GM21576 (cell line): ENCODE data around the gene COL8A2.

Experiments
- ATAC-seq: cut with Tn5 transposase; IDR thresholded peaks from one replicate; pipeline ENCODE4 v1.9.1; 2021; ENCODE audit warnings: mild to moderate bottlenecking, moderate library complexity; ENCODE audit not compliant: unreplicated experiment

COL8A2 gene

GRCh38 chr1:36137776-36138175 is 12.8 kb upstream of the COL8A2 start:
- ATAC-seq, result no peak

- ATAC-seq, result no peak
These were observed 12.2 kb upstream of the COL8A2 start for GRCh38 chr1:36137226-36137625.

GRCh38 chr1:36136535-36136934 is 11.5 kb upstream of the COL8A2 start:
- no peak for ATAC-seq

GRCh38 chr1:36135796-36136195 is 10.8 kb upstream of the COL8A2 start:
- ATAC-seq, result no peak

GRCh38 chr1:36135330-36135667 is 10.3 kb upstream of the COL8A2 start:
- ATAC-seq, result no peak

- no peak for ATAC-seq
These were observed 9.7 kb upstream of the COL8A2 start for GRCh38 chr1:36134505-36135329.

GRCh38 chr1:36134031-36134430 is 9.0 kb upstream of the COL8A2 start:
- no peak for ATAC-seq

- ATAC-seq, result no peak
These were observed 8.5 kb upstream of the COL8A2 start for GRCh38 chr1:36133484-36133883.

- ATAC-seq, result no peak
These were observed 7.0 kb upstream of the COL8A2 start for GRCh38 chr1:36132029-36132428.

GRCh38 chr1:36128905-36129206 is 3.8 kb upstream of the COL8A2 start:
- ATAC-seq, result no peak

GRCh38 chr1:36128126-36128904 is 3.3 kb upstream of the COL8A2 start:
- ATAC-seq, result no peak

GRCh38 chr1:36126797-36127500 is 1.9 kb upstream of the COL8A2 start:
- no peak for ATAC-seq

- no peak for ATAC-seq
These were observed 1.1 kb upstream of the COL8A2 start for GRCh38 chr1:36126005-36126716.

- no peak for ATAC-seq
These were observed 456 bp downstream of the COL8A2 start for GRCh38 chr1:36124404-36125128.

GRCh38 chr1:36123356-36123755 is 1.7 kb downstream of the COL8A2 start:
- ATAC-seq, result no peak

- ATAC-seq, result no peak
These were observed 2.7 kb downstream of the COL8A2 start for GRCh38 chr1:36122062-36123030.

- no peak for ATAC-seq
These were observed 5.6 kb downstream of the COL8A2 start for GRCh38 chr1:36119456-36119855.

- no peak for ATAC-seq
These were observed 6.4 kb downstream of the COL8A2 start for GRCh38 chr1:36118447-36119204.

GRCh38 chr1:36116901-36117300 is 8.1 kb downstream of the COL8A2 start:
- no peak for ATAC-seq
